NT2/D1 (cell line): Measurements from ENCODE around the gene THEM4.

Experiments used
- DNase-seq: peaks from one replicate; pipeline ENCODE4 v3.0.0-alpha.2; 2011; ENCODE audit warnings: low read depth, low spot score
- H3K27me3 ChIP-seq: 2 replicates; pipeline ENCODE4 v1.6.0; 2011; ENCODE audit warnings: mild to moderate bottlenecking; ENCODE audit not compliant: insufficient read length, insufficient read depth
- H3K36me3 ChIP-seq: 2 replicates; pipeline ENCODE4 v1.6.1; 2011; ENCODE audit warnings: mild to moderate bottlenecking, low read length, mixed read lengths; ENCODE audit not compliant: insufficient read depth, insufficient read length
- H3K4me1 ChIP-seq: 2 replicates; pipeline ENCODE4 v1.5.1; 2011; ENCODE audit not compliant: insufficient read depth, insufficient read length
- H3K4me3 ChIP-seq: 2 replicates; pipeline ENCODE4 v1.5.1; 2011; ENCODE audit warnings: low read depth; ENCODE audit not compliant: insufficient read length
- H3K9ac ChIP-seq: 2 replicates; pipeline ENCODE4 v1.6.0; 2011; ENCODE audit warnings: low read depth; ENCODE audit not compliant: insufficient read length
- H3K9me3 ChIP-seq: 2 replicates; pipeline ENCODE4 v1.5.1; 2011; ENCODE audit warnings: mild to moderate bottlenecking, low read length; ENCODE audit not compliant: insufficient read depth
- SUZ12 ChIP-seq: IDR thresholded peaks from 2 replicates; pipeline ENCODE4 v1.6.1; 2011; ENCODE audit not compliant: insufficient read length, insufficient read depth; ENCODE audit errors: extremely low read depth
- YY1 ChIP-seq: IDR thresholded peaks from 2 replicates; pipeline ENCODE4 v1.6.1; 2011; ENCODE audit not compliant: insufficient read length, insufficient read depth
- ZNF274 ChIP-seq: IDR thresholded peaks from 2 replicates; pipeline ENCODE4 v1.6.1; 2011; ENCODE audit warnings: mild to moderate bottlenecking, low read depth, low read length

The THEM4 gene

GRCh38 chr1:151948506-151948905 lies 39.2 kb upstream of the THEM4 start:
- H3K9ac ChIP-seq: no peak overlapping the region
- no peak for DNase-seq
- no peak for TF ChIP-seq YY1
- no peak for TF ChIP-seq SUZ12
- no peak for TF ChIP-seq ZNF274

GRCh38 chr1:151947140-151947539 lies 37.8 kb upstream of the THEM4 start:
- Histone ChIP-seq H3K36me3 (no peaks in the 10 kb centered on the region), H3K4me3 (no peak overlapping the region), H3K27me3 (no peaks in the 10 kb centered on the region), H3K9me3 (no peaks in the 10 kb centered on the region), H3K9ac (no peak overlapping the region), H3K4me1 (peaks cover 5% of the 10 kb centered on the region)
- TF ChIP-seq YY1 (no peak), SUZ12 (no peak), ZNF274 (no peak)
- no peak for DNase-seq

More at GRCh38 chr1:151948506-151948905, 39.2 kb upstream of the THEM4 start:
- Histone ChIP-seq H3K4me1 (peaks cover 5% of the 10 kb centered on the region), H3K27me3 (no peaks in the 10 kb centered on the region), H3K4me3 (no peak overlapping the region), H3K36me3 (no peaks in the 10 kb centered on the region), H3K9me3 (no peaks in the 10 kb centered on the region)

GRCh38 chr1:151945725-151946722 lies 36.7 kb upstream of the THEM4 start:
- DNase-seq: peak; percentile 89
- Histone ChIP-seq H3K27me3 (no peaks in the 10 kb centered on the region), H3K9ac (no peak overlapping the region), H3K4me1 (peaks cover 5% of the 10 kb centered on the region), H3K36me3 (no peaks in the 10 kb centered on the region), H3K4me3 (no peak overlapping the region), H3K9me3 (no peaks in the 10 kb centered on the region)
- no peak for TF ChIP-seq YY1
- TF ChIP-seq SUZ12: no peak
- TF ChIP-seq ZNF274: no peak

- no peaks in the 10 kb centered on the region for H3K36me3 ChIP-seq
- TF ChIP-seq SUZ12 (no peak), YY1 (no peak), ZNF274 (no peak)
- H3K27me3 ChIP-seq: no peaks in the 10 kb centered on the region
- DNase-seq: no peak
- no peak overlapping the region for H3K4me3 ChIP-seq
- no peaks in the 10 kb centered on the region for H3K9me3 ChIP-seq
- H3K9ac ChIP-seq: no peak overlapping the region
- peaks cover 5% of the 10 kb centered on the region for H3K4me1 ChIP-seq
Measured at GRCh38 chr1:151944857-151945575, 35.7 kb upstream of the THEM4 start.

- no peak for DNase-seq
- peaks cover 5% of the 10 kb centered on the region for H3K4me1 ChIP-seq
- no peaks in the 10 kb centered on the region for H3K36me3 ChIP-seq
- no peaks in the 10 kb centered on the region for H3K9me3 ChIP-seq
- no peak overlapping the region for H3K4me3 ChIP-seq
- H3K27me3 ChIP-seq: no peaks in the 10 kb centered on the region
- TF ChIP-seq ZNF274 (no peak), YY1 (no peak), SUZ12 (no peak)
- no peak overlapping the region for H3K9ac ChIP-seq
Measured at GRCh38 chr1:151944126-151944856, 35.0 kb upstream of the THEM4 start.

GRCh38 chr1:151943591-151943990 lies 34.3 kb upstream of the THEM4 start:
- Histone ChIP-seq H3K4me3 (no peak overlapping the region), H3K27me3 (no peaks in the 10 kb centered on the region), H3K36me3 (no peaks in the 10 kb centered on the region), H3K9ac (no peak overlapping the region), H3K9me3 (no peaks in the 10 kb centered on the region), H3K4me1 (peaks cover 5% of the 10 kb centered on the region)
- no peak for TF ChIP-seq SUZ12
- no peak for TF ChIP-seq YY1
- TF ChIP-seq ZNF274: no peak
- DNase-seq: no peak

GRCh38 chr1:151942882-151943281 lies 33.6 kb upstream of the THEM4 start:
- H3K4me1 ChIP-seq: peaks cover 5% of the 10 kb centered on the region
- no peaks in the 10 kb centered on the region for H3K27me3 ChIP-seq
- H3K9me3 ChIP-seq: no peaks in the 10 kb centered on the region
- TF ChIP-seq SUZ12 (no peak), ZNF274 (no peak), YY1 (no peak)
- no peak overlapping the region for H3K4me3 ChIP-seq
- no peaks in the 10 kb centered on the region for H3K36me3 ChIP-seq
- no peak for DNase-seq
- H3K9ac ChIP-seq: no peak overlapping the region
